Vagina (tissue), 2 donors: ENCODE results near the gene PAK1IP1.
"Not testable (repeated sequence)": the region's sequence is repeated elsewhere in the genome, so short reads cannot be mapped to it uniquely, and the experiment has no call there.

Source experiments
- POLR2AphosphoS5 ChIP-seq, 2 donors: sonication (generic); formaldehyde crosslinking; IDR thresholded peaks; one replicate each; pipeline ENCODE4 v1.9.0; 2017; ENCODE audit warnings: antibody characterized with exemption in 2 of 2, mild to moderate bottlenecking in 2 of 2, low read depth in 1 of 2; ENCODE audit not compliant: insufficient read depth in 1 of 2
- TF ChIP-seq, protein P1 (sequence below), 3 experiments: fragments of 450-650 bp in 2 of 3; fragments of 200-600 bp in 1 of 3; sonication (generic) in 1 of 3; IDR thresholded peaks; one replicate each; pipeline ENCODE4 v1.5.1; 2017 to 2019; ENCODE audit warnings: antibody characterized with exemption in 3 of 3, mild to moderate bottlenecking in 2 of 3, moderate library complexity in 2 of 3

- TF ChIP-seq, protein P1, sequence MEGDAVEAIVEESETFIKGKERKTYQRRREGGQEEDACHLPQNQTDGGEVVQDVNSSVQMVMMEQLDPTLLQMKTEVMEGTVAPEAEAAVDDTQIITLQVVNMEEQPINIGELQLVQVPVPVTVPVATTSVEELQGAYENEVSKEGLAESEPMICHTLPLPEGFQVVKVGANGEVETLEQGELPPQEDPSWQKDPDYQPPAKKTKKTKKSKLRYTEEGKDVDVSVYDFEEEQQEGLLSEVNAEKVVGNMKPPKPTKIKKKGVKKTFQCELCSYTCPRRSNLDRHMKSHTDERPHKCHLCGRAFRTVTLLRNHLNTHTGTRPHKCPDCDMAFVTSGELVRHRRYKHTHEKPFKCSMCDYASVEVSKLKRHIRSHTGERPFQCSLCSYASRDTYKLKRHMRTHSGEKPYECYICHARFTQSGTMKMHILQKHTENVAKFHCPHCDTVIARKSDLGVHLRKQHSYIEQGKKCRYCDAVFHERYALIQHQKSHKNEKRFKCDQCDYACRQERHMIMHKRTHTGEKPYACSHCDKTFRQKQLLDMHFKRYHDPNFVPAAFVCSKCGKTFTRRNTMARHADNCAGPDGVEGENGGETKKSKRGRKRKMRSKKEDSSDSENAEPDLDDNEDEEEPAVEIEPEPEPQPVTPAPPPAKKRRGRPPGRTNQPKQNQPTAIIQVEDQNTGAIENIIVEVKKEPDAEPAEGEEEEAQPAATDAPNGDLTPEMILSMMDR (IDR thresholded peaks at IDR 0.05), result not testable (repeated sequence)
- TF ChIP-seq POLR2AphosphoS5 (IDR thresholded peaks at IDR 0.05; ENCODE audit: insufficient read depth in 1 of 2, low read depth in 1 of 2), result not testable (repeated sequence)
These were observed 29.2 kb upstream of the PAK1IP1 start for GRCh38 chr6:10665595-10665994.
